Thyroid gland (tissue), 4 donors: ENCODE results near the gene EYA4. TPM values are rescaled to one million over a fixed set of nuclear protein-coding genes. Genes with fewer than 3 reads are reported as not detected.

Experiments used
- DNase-seq, 2 donors: peaks; one replicate each; pipeline ENCODE4 v3.0.0-alpha.2; 2019
- H3K27ac ChIP-seq, 3 donors: fragments of 200-600 bp; sonication (generic); 1 replicate in 2 of 3; 2 replicates in 1 of 3; pipeline ENCODE4 v1.5.1; 2016 to 2019; ENCODE audit warnings: mild to moderate bottlenecking in 1 of 3, moderate library complexity in 1 of 3
- H3K27me3 ChIP-seq: fragments of 200-600 bp; sonication (generic); one replicate; pipeline ENCODE4 v1.5.1; 2019
- H3K36me3 ChIP-seq, 2 donors: fragments of 200-600 bp; sonication (generic); one replicate each; pipeline ENCODE4 v1.5.1; 2016 to 2019
- H3K4me1 ChIP-seq, 2 donors: fragments of 200-600 bp; sonication (generic); one replicate each; pipeline ENCODE4 v1.5.1; 2017 to 2019
- H3K4me3 ChIP-seq, 3 donors: fragments of 200-600 bp; sonication (generic); replicated peaks in 1 of 3; 1 replicate in 2 of 3; 2 replicates in 1 of 3; pipeline ENCODE4 v1.5.1; 2016; ENCODE audit warnings: mild to moderate bottlenecking in 1 of 3
- H3K9me3 ChIP-seq: fragments of 200-600 bp; sonication (generic); one replicate; pipeline ENCODE4 v1.5.1; 2017
- POLR2A ChIP-seq, 2 donors: fragments of 450-650 bp; IDR thresholded peaks; one replicate each; pipeline ENCODE4 v1.6.1; 2017; ENCODE audit warnings: antibody characterized with exemption in 2 of 2, mild to moderate bottlenecking in 2 of 2, moderate library complexity in 1 of 2
- WGBS, 2 donors: methylation state at CpG; one replicate each; pipeline ENCODE4 v1.1.5; 2017; 5-methylcytosine and 5-hydroxymethylcytosine counted together
- intact Hi-C: fragments of 100-400 bp; cut with DNase I; formaldehyde crosslinking; loops from one replicate; pipeline ENCODE4 v1.15.1; 2023
- total RNA-seq, 4 donors: library from RNA; depleted of rRNA; stranded (reverse); fragments of >200 nt; gene quantifications; one replicate each; pipeline ENCODE4 v1.2.3, GENCODE V29; 2016
- TF ChIP-seq, protein P1 (sequence below), 6 experiments: fragments of 200-600 bp in 3 of 6; fragments of 450-650 bp in 3 of 6; sonication (generic) in 3 of 6; IDR thresholded peaks; one replicate each; pipeline ENCODE4 v1.5.1; 2016 to 2019; ENCODE audit warnings: antibody characterized with exemption in 6 of 6, mild to moderate bottlenecking in 2 of 6, inconsistent platforms in 1 of 6, moderate library complexity in 1 of 6

Gene EYA4
- total RNA-seq, 4 donors from 2014 or later, result 3.3 to 8.2 (median 5.3) TPM

DNA sequence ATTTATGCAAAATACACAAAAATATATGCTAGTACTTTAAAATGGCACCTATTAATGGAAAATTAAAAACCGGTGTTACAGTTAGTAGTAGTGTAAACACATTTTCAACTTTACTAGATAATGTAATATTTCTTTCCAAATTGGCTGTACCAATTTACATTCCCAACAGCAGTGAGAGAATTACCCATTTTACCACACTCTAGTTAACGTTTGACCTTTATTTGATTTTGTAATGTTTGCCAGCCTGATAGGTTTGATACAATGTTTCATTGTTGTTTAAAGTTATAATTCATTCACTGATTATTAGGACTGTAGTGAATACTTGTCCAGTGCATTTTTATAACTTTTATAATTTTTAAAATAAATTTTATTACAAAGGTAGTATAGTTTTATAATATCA lies 182.1 kb downstream of the EYA4 start:
- TF ChIP-seq, protein P1, sequence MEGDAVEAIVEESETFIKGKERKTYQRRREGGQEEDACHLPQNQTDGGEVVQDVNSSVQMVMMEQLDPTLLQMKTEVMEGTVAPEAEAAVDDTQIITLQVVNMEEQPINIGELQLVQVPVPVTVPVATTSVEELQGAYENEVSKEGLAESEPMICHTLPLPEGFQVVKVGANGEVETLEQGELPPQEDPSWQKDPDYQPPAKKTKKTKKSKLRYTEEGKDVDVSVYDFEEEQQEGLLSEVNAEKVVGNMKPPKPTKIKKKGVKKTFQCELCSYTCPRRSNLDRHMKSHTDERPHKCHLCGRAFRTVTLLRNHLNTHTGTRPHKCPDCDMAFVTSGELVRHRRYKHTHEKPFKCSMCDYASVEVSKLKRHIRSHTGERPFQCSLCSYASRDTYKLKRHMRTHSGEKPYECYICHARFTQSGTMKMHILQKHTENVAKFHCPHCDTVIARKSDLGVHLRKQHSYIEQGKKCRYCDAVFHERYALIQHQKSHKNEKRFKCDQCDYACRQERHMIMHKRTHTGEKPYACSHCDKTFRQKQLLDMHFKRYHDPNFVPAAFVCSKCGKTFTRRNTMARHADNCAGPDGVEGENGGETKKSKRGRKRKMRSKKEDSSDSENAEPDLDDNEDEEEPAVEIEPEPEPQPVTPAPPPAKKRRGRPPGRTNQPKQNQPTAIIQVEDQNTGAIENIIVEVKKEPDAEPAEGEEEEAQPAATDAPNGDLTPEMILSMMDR (IDR thresholded peaks at IDR 0.05), result no peak
- no peak for TF ChIP-seq POLR2A (IDR thresholded peaks at IDR 0.05)
- intact Hi-C loops, result no loop called here
- Histone ChIP-seq H3K4me3 (no peak overlapping the region), H3K27me3 (no peaks in the 10 kb centered on the region), H3K36me3 (no peaks in the 10 kb centered on the region), H3K9me3 (no peaks in the 10 kb centered on the region), H3K4me1 (no peaks in the 10 kb centered on the region), H3K27ac (no peak overlapping the region)
- 64 to 91% methylated on average over 2 of the region's 2 CpGs for WGBS, 2 donors
- DNase-seq, result no peak

DNA sequence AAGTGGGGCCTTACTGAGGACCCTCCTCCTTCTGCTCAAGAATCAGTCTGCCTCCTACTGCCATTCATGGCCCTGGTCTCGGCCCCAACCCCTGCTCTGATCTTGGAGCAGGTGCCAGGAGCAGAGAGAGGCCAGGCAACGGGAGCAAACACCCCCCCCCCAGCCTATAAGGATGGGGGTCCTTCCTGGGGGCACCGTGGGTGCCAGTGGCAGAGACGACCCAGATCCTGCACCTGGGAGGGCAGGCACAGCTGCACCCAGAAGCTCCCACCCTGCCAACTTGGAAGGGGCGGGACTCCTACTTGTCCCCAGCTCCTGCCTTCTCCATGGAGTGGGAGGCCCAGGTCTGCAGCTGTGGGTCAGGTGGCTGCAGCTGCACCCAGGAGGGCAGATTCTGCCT lies 183.2 kb downstream of the EYA4 start:
- H3K4me1 ChIP-seq, result no peaks in the 10 kb centered on the region
- WGBS, 2 donors, result 67 to 87% methylated on average over 1 to 3 of the region's 5 CpGs
- H3K9me3 ChIP-seq, result no peaks in the 10 kb centered on the region
- H3K27me3 ChIP-seq, result no peaks in the 10 kb centered on the region
- no peaks in the 10 kb centered on the region for H3K36me3 ChIP-seq
- no peak for DNase-seq
- intact Hi-C loops, result no loop called here
- no peak overlapping the region for H3K4me3 ChIP-seq
- TF ChIP-seq POLR2A (IDR thresholded peaks at IDR 0.05), result no peak
- TF ChIP-seq, protein P1 (IDR thresholded peaks at IDR 0.05), result no peak
- H3K27ac ChIP-seq, result no peak overlapping the region

DNA sequence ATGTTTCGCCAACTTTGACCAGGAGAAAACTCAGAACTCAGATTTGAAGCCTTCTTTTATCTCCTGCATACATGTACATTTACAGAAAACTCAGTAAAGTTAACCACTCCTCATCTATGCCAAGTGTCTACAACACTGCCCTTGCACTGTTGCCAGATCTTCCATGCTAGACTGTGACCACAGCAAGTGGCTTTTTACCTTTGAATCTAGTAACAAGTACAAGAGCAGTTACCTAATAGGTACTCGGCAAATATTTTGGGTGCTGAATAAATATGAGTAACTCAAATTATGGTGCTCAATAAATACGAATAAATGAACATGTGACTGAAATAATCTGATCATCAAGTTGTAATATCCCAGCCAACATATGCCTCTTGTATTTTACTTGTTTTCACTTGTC lies 184.9 kb downstream of the EYA4 start:
- TF ChIP-seq, protein P1 (IDR thresholded peaks at IDR 0.05), result no peak
- no peak for TF ChIP-seq POLR2A (IDR thresholded peaks at IDR 0.05)
- H3K4me3 ChIP-seq, result no peak overlapping the region
- H3K27ac ChIP-seq, result no peak overlapping the region
- H3K4me1 ChIP-seq, result no peaks in the 10 kb centered on the region
- no peaks in the 10 kb centered on the region for H3K9me3 ChIP-seq
- H3K27me3 ChIP-seq, result no peaks in the 10 kb centered on the region
- WGBS, 2 donors, result 92 to 95% methylated on average over 3 of the region's 3 CpGs
- H3K36me3 ChIP-seq, result no peaks in the 10 kb centered on the region
- intact Hi-C loops, result no loop called here
- DNase-seq, result no peak

DNA sequence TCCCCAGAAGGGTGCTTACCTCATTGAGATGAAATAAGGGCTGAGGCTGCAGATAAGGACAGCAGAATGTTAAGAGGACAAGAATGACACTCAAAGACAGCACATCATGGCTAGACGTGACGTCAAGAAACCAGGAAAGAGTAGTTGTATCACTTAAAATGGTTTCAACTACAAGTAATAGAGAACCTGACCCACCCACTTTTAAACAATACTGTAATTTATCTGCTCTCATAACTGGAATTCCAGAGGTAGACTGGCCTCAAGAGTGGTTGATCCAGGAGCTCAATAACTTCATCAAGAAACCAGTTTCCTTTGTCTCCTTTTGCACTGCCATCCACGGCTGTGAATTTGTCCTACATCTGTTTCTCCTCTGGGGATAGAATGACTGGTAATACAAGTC lies 187.1 kb downstream of the EYA4 start:
- intact Hi-C loops, result no loop called here
- Histone ChIP-seq H3K4me1 (no peaks in the 10 kb centered on the region), H3K27me3 (no peaks in the 10 kb centered on the region), H3K36me3 (no peaks in the 10 kb centered on the region), H3K27ac (no peak overlapping the region), H3K9me3 (no peaks in the 10 kb centered on the region), H3K4me3 (no peak overlapping the region)
- WGBS, 2 donors, result 83 to 88% methylated on average over 3 of the region's 3 CpGs
- no peak for DNase-seq
- TF ChIP-seq POLR2A (IDR thresholded peaks at IDR 0.05), result no peak
- TF ChIP-seq, protein P1 (IDR thresholded peaks at IDR 0.05), result no peak

DNA sequence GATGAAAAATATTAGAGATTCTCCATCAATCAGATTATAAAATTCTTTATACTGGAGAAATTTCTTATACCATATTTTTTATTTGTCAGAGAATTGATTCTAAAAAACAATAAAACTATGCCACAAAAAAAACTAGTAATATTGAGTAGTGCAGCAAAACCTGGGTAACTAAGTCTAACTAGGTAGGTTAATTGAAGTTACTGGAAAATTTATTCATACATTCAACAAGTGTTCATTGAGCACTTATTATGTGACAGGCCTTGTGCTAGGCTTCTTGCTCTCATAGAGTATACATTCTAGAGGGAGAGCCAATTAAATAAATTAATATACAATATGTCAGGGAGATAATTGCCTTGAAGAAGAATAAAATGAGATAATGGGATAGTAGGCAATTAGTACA lies 189.4 kb downstream of the EYA4 start:
- intact Hi-C loops, result no loop called here
- Histone ChIP-seq H3K4me1 (no peaks in the 10 kb centered on the region), H3K27ac (no peak overlapping the region), H3K27me3 (no peaks in the 10 kb centered on the region), H3K9me3 (no peaks in the 10 kb centered on the region), H3K4me3 (no peak overlapping the region), H3K36me3 (no peaks in the 10 kb centered on the region)
- TF ChIP-seq, protein P1 (IDR thresholded peaks at IDR 0.05), result no peak
- no peak for TF ChIP-seq POLR2A (IDR thresholded peaks at IDR 0.05)
- no peak for DNase-seq
